T-helper 17 cell (primary cell): ENCODE results near the gene ANKRD22. TPM values are rescaled to one million over a fixed set of nuclear protein-coding genes. Genes with fewer than 3 reads are reported as not detected.

ENCODE experiments used
- ATAC-seq: fragments of 150-1000 bp; cut with Tn5 transposase; 2 replicates; pipeline ENCODE4 v1.10.0; 2021; ENCODE audit warnings: mild to moderate bottlenecking, moderate library complexity
- DNase-seq, 3 donors: peaks; one replicate each; pipeline versions ENCODE4 v3.0.0 to v3.0.0-alpha.2; 2020 to 2021
- H3K9me3 ChIP-seq: one replicate; pipeline ENCODE4 v1.7.0; 2013; ENCODE audit warnings: low read length, mild to moderate bottlenecking; ENCODE audit not compliant: control insufficient read depth, poor library complexity, severe bottlenecking
- H3K27ac Mint-ChIP-seq: one replicate; pipeline ENCODE4 v1.8.0; 2022; ENCODE audit warnings: mild to moderate bottlenecking, moderate library complexity, mixed read lengths
- H3K27me3 Mint-ChIP-seq: one replicate; pipeline ENCODE4 v1.8.0; 2022; ENCODE audit warnings: mixed read lengths
- H3K36me3 Mint-ChIP-seq: one replicate; pipeline ENCODE4 v1.8.0; 2022; ENCODE audit warnings: low read depth, mixed read lengths
- H3K4me1 Mint-ChIP-seq: one replicate; pipeline ENCODE4 v1.8.0; 2022; ENCODE audit warnings: mild to moderate bottlenecking, mixed read lengths
- H3K4me3 Mint-ChIP-seq: one replicate; pipeline ENCODE4 v1.8.0; 2022; ENCODE audit warnings: mild to moderate bottlenecking, moderate library complexity, mixed read lengths
- total RNA-seq, 4 donors: library from RNA in 2 of 4; stranded (reverse) in 2 of 4; gene quantifications; one replicate each; pipeline ENCODE4 v1.2.3 and lab custom pipeline; 2022 to 2026

ANKRD22 gene
- total RNA-seq, 2 donors from 2014 or later: not detected

DNA sequence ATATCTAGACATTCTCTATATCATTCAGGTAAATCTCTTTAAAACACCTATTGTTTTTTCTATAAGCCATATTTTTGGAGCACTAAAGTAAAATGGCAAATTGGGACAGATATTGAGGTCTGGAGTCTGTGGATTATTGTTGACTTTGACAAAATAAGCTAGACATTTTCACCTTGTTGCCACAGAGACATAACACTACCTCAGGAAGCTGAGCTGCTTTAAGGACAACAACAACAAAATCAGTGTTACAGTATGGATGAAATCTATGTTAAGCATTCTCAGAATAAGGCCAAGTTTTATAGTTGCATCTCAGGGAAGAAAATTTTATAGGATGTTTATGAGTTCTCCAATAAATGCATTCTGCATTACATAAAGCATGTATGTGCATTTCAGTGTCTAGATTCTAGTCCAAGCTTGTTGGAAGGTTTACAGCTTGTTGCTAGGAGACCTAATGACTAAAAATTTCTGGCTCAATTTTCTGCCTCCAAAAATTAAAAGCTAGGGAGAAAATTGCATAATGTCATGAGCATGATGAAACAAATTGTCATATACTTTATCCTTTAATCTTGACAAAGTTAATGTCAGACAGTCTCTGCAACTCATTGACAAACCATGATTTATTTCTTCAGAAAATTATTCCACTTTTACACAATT lies 30.8 kb downstream of the ANKRD22 start:
- peaks cover 29% of the 10 kb centered on the region for H3K4me1 Mint-ChIP-seq
- H3K27me3 Mint-ChIP-seq: no peaks in the 10 kb centered on the region
- ATAC-seq (peak; percentile 55), DNase-seq (no peak)
- peak overlapping the region; percentile 87 for H3K27ac Mint-ChIP-seq
- peaks cover 2% of the 10 kb centered on the region for H3K36me3 Mint-ChIP-seq
- no peak overlapping the region for H3K4me3 Mint-ChIP-seq
- H3K9me3 ChIP-seq: no peaks in the 10 kb centered on the region

DNA sequence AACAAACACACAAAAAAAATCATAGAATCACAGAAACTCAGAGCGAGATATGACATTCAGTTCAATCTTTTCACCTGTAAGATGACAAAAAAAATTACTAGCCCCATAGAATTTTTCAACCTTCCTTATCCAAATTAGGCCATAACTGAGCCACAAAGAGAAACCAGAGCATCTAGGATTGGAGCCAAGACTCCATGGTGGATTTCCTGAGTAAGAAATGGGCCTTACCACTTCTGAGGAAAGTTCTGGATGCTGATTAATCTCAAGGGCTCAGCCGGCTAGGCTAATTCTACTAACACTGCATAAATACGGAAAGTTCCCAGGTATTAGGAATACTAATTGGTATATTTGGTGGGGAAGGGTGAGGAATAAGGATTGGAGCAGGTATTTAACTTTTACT lies 32.4 kb downstream of the ANKRD22 start:
- no peaks in the 10 kb centered on the region for H3K9me3 ChIP-seq
- peaks cover 2% of the 10 kb centered on the region for H3K36me3 Mint-ChIP-seq
- no peak for DNase-seq
- peak overlapping the region; percentile 87 for H3K27ac Mint-ChIP-seq
- ATAC-seq: no peak
- no peaks in the 10 kb centered on the region for H3K27me3 Mint-ChIP-seq
- H3K4me3 Mint-ChIP-seq: no peak overlapping the region
- peaks cover 31% of the 10 kb centered on the region for H3K4me1 Mint-ChIP-seq

DNA sequence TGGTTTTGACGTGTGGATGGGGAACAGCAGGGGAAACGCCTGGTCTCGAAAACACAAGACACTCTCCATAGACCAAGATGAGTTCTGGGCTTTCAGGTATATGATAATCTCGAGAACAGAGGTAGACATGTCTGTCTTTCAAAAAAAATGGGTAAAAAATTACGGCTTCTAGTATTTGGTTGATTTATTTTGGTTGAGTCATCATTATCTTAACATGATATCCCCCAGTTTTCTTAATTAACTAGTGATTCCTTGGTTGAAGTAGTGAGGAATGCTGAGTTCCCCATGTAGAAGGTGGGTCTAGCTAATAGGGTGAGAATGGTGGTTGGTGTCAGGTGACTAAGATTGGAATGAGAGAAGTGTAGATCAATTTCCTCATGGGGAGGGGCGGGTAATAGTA lies 38.4 kb downstream of the ANKRD22 start:
- no peaks in the 10 kb centered on the region for H3K9me3 ChIP-seq
- no peak overlapping the region for H3K4me3 Mint-ChIP-seq
- ATAC-seq (no peak), DNase-seq (no peak)
- no peaks in the 10 kb centered on the region for H3K27me3 Mint-ChIP-seq
- peaks cover 18% of the 10 kb centered on the region for H3K4me1 Mint-ChIP-seq
- no peaks in the 10 kb centered on the region for H3K36me3 Mint-ChIP-seq
- no peak overlapping the region for H3K27ac Mint-ChIP-seq

DNA sequence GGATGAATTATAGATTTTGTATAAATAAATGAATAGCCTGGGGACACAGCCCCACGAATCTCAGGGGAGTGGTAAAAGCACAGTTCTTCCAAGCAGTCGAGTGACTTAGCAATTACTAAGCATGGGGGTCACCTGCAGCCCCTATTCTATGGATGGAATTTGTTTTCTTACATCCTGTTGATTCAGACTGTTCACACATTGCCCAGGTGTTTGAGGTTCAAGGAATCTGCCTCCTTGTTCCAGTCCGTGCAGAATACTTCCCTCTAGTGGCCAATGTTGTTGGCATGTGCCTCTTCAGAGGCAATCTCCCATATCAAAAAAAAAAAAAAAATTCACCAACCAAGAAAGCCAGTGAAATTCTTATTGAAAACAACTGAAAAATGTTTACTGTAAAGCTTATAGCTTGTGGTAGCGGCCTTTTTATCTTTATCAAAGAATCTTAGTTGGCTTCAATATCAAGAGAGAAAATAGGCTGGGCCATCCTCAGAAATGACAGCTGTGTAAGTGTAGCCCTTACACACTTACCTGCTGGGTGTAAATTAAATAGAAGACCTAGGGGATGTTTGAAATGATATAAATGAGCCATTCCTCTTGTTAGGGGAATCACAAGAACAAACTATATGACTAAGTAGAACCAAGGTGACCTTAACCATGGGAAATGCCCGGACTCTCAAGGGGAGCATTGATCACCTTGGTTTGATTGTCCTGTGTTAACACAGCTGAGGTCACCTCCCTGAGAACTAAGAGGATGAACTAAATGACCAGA lies 41.3 kb downstream of the ANKRD22 start:
- Mint-ChIP-seq H3K36me3 (no peaks in the 10 kb centered on the region), H3K4me1 (peaks cover 16% of the 10 kb centered on the region), H3K27ac (peak overlapping the region; percentile 21), H3K27me3 (no peaks in the 10 kb centered on the region), H3K4me3 (no peak overlapping the region)
- DNase-seq: no peak
- no peaks in the 10 kb centered on the region for H3K9me3 ChIP-seq
- peak; percentile 86 for ATAC-seq

DNA sequence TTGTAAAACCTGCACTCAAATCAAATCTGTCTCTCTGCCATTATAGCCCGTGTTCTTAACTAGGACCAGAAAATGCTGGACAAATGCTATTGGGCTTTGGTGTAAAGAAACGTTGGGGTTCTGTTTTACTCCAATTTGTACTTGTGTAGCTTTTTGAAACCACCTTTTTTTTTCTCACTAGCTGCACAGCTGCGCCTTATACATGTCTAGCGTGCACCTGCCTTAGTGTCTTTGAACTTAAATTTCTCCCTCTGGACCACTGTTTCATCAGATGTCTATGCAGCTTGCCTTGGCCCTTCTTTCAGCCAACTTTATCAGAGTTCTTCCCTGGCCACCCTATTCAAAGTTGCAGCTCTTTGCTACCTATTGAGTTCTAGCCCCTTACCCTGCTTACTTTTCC lies 42.0 kb downstream of the ANKRD22 start:
- Mint-ChIP-seq H3K27ac (peak overlapping the region; percentile 21), H3K36me3 (no peaks in the 10 kb centered on the region), H3K4me3 (no peak overlapping the region), H3K27me3 (no peaks in the 10 kb centered on the region), H3K4me1 (peaks cover 10% of the 10 kb centered on the region)
- H3K9me3 ChIP-seq: no peaks in the 10 kb centered on the region
- ATAC-seq: no peak
- no peak for DNase-seq

DNA sequence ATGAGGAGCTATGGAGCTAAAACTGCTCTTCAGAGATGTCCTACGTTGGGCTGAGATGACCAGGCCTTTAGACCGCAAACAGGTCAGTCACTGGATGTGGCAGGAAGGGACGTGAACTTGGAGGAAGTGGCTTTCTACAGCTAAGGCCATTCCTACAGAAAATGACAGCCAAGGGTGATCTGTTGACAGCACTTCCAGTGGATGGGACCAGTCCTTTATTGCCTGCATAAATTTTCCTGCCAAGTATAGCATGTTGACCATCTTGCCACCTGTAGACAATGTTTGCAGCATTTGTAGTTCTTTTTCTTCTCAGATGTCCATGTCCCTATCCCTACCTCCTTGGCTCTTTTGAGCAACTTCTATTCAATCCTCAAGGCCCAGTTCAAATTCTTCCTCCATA lies 45.7 kb downstream of the ANKRD22 start:
- no peaks in the 10 kb centered on the region for H3K9me3 ChIP-seq
- ATAC-seq (no peak), DNase-seq (no peak)
- no peak overlapping the region for H3K4me3 Mint-ChIP-seq
- H3K36me3 Mint-ChIP-seq: no peaks in the 10 kb centered on the region
- H3K27ac Mint-ChIP-seq: no peak overlapping the region
- H3K4me1 Mint-ChIP-seq: peaks cover 6% of the 10 kb centered on the region
- H3K27me3 Mint-ChIP-seq: no peaks in the 10 kb centered on the region

DNA sequence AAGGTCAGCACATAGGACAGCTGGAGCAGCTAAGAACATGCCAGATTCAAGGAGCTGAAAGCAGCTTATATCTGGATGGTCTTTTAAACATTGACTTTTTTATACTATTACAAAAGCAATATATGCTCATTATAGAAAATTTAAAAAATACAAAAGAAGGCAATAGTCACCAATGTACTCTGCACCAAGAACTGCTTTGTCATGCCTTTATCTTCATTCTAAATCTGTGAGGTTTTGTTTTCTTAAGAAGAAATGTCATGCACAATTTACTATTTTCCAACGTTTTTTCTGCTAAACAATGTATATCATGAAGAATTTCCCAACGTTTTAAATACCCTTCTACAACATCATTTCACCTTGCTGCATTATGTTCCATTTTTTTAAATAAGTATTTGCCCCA lies 46.3 kb downstream of the ANKRD22 start:
- no peak overlapping the region for H3K27ac Mint-ChIP-seq
- no peaks in the 10 kb centered on the region for H3K27me3 Mint-ChIP-seq
- H3K4me3 Mint-ChIP-seq: no peak overlapping the region
- peaks cover 6% of the 10 kb centered on the region for H3K4me1 Mint-ChIP-seq
- H3K36me3 Mint-ChIP-seq: no peaks in the 10 kb centered on the region
- no peaks in the 10 kb centered on the region for H3K9me3 ChIP-seq
- DNase-seq (no peak), ATAC-seq (no peak)

DNA sequence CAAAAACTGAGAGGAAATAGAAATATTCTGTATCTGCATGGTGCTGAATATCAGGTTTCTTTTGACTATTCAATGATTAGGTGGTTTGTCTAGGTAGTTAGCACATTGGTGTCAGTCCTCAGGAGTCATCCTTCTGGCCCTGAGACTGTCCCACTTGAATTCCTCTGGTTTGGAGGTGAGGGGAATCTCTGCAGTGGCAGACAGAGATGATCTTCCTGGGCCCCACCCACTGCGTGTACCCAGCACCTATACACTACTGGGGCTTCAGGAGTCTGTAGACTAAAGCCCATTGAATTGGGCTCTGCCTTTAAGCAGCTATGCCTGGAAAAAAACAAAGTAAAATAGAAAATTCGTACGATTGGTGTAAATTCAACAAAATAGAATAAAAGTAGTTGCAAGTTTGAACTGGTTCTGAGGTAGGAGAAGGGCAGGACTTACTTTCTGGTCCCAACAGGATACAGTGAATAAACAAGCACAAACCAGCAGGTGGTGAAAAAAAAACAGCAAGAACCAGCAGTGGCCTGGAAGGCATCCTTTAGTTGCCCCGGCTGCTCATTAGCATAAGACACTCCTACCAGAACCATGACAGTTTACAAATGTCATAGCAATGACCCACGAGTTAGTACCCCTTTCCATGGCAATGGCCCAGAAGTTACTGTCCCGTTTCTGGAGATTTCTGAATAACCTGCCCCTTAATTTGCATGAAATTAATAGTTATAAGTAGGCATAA lies 47.4 kb downstream of the ANKRD22 start:
- no peaks in the 10 kb centered on the region for H3K9me3 ChIP-seq
- H3K36me3 Mint-ChIP-seq: no peaks in the 10 kb centered on the region
- H3K27me3 Mint-ChIP-seq: no peaks in the 10 kb centered on the region
- no peak for ATAC-seq
- H3K27ac Mint-ChIP-seq: no peak overlapping the region
- H3K4me3 Mint-ChIP-seq: no peak overlapping the region
- no peak for DNase-seq
- H3K4me1 Mint-ChIP-seq: peaks cover 3% of the 10 kb centered on the region

DNA sequence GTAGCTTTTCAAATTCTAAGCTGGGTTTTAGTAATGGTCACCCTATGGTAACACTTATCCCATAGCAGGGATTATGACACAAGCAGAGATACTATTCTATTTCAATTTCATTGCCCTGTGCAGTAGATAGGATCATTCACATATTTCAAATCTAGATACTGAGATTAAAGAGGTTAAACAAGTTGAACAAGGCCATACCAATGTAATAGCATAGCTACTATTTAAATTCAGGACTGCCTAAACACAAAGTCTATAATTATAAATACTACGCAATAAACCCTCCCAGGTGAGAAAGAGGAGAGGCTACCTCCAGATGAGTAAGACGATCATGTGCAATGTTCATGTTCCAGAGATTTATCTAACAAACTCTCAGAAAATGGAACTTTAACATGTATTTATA lies 48.0 kb downstream of the ANKRD22 start:
- Mint-ChIP-seq H3K27me3 (no peaks in the 10 kb centered on the region), H3K4me3 (no peak overlapping the region), H3K27ac (no peak overlapping the region), H3K36me3 (no peaks in the 10 kb centered on the region), H3K4me1 (peaks cover 3% of the 10 kb centered on the region)
- H3K9me3 ChIP-seq: no peaks in the 10 kb centered on the region
- ATAC-seq (no peak), DNase-seq (no peak)

DNA sequence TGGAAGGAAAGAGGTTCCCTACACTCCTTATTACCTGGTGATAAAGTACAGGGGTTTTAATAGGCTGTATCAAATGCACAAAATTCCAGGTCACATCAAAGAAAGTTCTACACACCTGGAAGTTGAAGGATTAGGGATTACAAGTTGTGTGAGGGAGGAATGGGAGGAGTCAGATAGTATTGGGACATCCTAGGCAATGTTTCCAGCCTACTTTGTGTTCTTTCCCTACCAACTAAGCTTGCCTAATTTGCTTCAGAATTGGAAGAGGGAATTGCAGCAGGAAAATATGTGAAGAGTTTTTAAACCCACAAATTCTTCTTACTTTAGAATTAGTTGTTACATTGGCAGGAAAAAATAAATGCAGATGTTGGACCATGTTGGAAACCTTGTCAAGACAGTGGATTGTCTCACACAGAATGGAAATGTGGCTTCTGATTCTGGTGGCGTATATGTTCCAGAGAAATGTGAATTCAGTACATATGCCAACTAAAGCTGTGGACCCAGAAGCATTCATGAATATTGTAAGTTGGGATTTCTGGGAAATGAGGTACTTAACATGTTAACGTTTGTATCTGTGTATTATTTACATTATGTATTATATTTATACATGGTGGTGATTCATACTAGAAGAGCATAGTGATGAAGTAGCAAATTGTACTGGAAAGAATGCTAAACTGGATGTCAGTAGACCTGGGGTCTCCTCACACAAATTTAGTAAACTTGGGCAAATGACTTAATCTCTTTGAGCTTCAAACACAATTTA lies 48.9 kb downstream of the ANKRD22 start, which contains the start of gene LIPM:
Gene LIPM (plus strand): TSS at position 208 of the 763 bp plus-strand sequence. CDS start 167 bp downstream, at position 375.
- ATAC-seq: no peak
- Mint-ChIP-seq H3K36me3 (no peaks in the 10 kb centered on the region), H3K4me3 (no peak within 1 kb of the TSS), H3K27ac (no peak within 1 kb of the TSS), H3K4me1 (peaks cover 3% of the 10 kb centered on the region), H3K27me3 (peaks cover 6% of the 10 kb centered on the region)
- DNase-seq: no peak
- H3K9me3 ChIP-seq: no peaks in the 10 kb centered on the region

DNA sequence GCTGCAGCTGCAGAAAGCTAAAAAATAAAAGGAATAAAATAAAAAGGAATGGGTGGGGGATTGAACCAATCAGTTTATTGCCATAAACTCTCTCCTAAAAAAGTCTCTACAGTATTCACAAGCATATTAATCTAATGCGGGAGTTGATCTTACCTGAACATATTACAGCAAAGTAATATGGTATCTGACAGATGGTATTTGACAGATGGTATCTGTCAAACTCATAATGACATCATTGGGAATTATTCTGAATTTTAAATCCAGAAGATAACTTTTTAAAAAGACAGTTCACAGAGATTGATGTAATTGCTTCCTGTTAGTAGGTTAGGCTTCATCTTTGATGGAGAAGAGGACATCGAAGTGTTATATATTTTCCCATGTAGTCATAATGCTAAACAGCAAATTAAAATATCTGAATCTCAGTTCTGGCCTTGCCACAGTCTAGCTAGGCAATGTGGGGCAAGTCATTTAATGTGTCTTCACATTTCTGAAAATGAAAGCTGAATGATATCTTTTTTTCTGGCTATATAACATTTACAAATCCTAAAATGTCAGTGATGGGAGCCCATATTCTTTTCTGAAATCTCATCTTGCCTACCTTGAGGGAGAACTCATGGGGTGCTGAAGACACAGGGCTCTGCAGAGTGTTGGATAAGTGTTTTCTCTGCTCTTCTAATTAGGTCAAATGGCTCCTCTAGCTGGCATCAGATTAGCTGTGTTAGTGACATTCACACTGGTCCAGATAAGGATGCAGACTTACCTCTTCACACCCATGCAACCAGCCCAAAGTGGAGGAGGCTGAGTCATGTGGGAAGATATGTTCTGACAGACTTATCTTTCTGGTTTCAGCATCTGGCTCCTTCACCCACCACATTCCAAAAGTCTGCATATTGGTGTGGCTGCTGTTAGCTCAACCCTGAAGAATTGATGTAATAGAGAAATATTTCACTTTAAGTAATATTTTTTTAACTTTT lies 51.2 kb downstream of the ANKRD22 start:
- H3K27ac Mint-ChIP-seq: no peak overlapping the region
- H3K36me3 Mint-ChIP-seq: no peaks in the 10 kb centered on the region
- H3K9me3 ChIP-seq: no peaks in the 10 kb centered on the region
- no peak for DNase-seq
- peaks cover 2% of the 10 kb centered on the region for H3K4me1 Mint-ChIP-seq
- no peak for ATAC-seq
- no peak overlapping the region for H3K4me3 Mint-ChIP-seq
- H3K27me3 Mint-ChIP-seq: peaks cover 6% of the 10 kb centered on the region

DNA sequence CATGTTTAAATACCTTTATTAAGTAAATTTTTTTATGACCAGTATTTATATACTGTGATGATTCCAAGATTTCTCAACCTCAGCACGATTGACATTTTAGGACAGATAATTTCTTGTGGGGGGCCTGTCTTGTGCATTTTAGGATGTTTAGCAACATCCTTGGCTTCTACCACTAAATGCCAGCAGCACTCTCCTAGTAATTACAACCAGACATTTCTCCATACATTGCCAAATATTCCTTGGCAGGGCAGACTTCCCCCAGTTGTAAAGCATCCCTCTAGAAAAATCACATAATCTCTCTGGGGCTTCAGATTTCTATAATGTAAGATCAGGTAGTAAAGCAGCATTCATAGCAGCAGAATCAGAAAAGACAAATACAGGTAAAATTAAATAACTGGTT lies 56.9 kb downstream of the ANKRD22 start:
- no peak for DNase-seq
- no peak for ATAC-seq
- no peak overlapping the region for H3K4me3 Mint-ChIP-seq
- peaks cover 5% of the 10 kb centered on the region for H3K4me1 Mint-ChIP-seq
- H3K9me3 ChIP-seq: no peaks in the 10 kb centered on the region
- peaks cover 6% of the 10 kb centered on the region for H3K27me3 Mint-ChIP-seq
- no peak overlapping the region for H3K27ac Mint-ChIP-seq
- H3K36me3 Mint-ChIP-seq: no peaks in the 10 kb centered on the region
